ENCODE data around the gene ATF7.

- no peak for TF ChIP-seq CTCF (IDR thresholded peaks at IDR 0.05; ENCODE audit: borderline replicate concordance, extremely low read depth, low read length, poor library complexity, severe bottlenecking)
- no peak for TF ChIP-seq EZH2 (IDR thresholded peaks at IDR 0.05; ENCODE audit: borderline replicate concordance, low read depth, low read length, severe bottlenecking)
Measured at GRCh38 chr12:53616950-53617349, 9.2 kb downstream of the ATF7 start.

All from DND-41 (cell line).